ENCODE results near the gene OAF.

The OAF gene

GRCh38 chr11:120183701-120184141 is 27.1 kb upstream of the OAF start:
- peak overlapping the region; percentile 79 for H3K27ac ChIP-seq (ENCODE audit: low read depth, low read length)
- H3K9me3 ChIP-seq (ENCODE audit: control insufficient read depth in 5 of 5, low read length in 5 of 5): no peaks in the 10 kb centered on the region
- H3K4me3 ChIP-seq (ENCODE audit: low read depth in 1 of 5, low read length in 5 of 5): peak overlapping the region in 1 of 5 donors; percentile 7
- H3K27me3 ChIP-seq (ENCODE audit: control insufficient read depth in 5 of 5, insufficient read depth in 4 of 5, low read length in 5 of 5): peaks cover 0 to 26% (median 3%) of the 10 kb centered on the region in 5 donors
- H3K4me1 ChIP-seq (ENCODE audit: control insufficient read depth in 5 of 5, insufficient read depth in 5 of 5, low read length in 5 of 5): peaks cover 18 to 75% (median 64%) of the 10 kb centered on the region in 5 donors
- H3K9ac ChIP-seq (ENCODE audit: low read length in 5 of 5): no peak overlapping the region
- H3K36me3 ChIP-seq (ENCODE audit: control insufficient read depth in 5 of 5, insufficient read depth in 5 of 5, low read length in 5 of 5): no peaks in the 10 kb centered on the region

GRCh38 chr11:120184371-120184945 is 26.4 kb upstream of the OAF start:
- H3K4me3 ChIP-seq (ENCODE audit: low read depth in 1 of 5, low read length in 5 of 5): peak overlapping the region in 1 of 5 donors; percentile 32
- peaks cover 18 to 73% (median 59%) of the 10 kb centered on the region in 5 donors for H3K4me1 ChIP-seq (ENCODE audit: control insufficient read depth in 5 of 5, insufficient read depth in 5 of 5, low read length in 5 of 5)
- H3K9ac ChIP-seq (ENCODE audit: low read length in 5 of 5): peak overlapping the region in 1 of 5 donors; percentile 30

GRCh38 chr11:120184946-120185705 is 25.7 kb upstream of the OAF start:
- no peaks in the 10 kb centered on the region for H3K36me3 ChIP-seq (ENCODE audit: control insufficient read depth in 5 of 5, insufficient read depth in 5 of 5, low read length in 5 of 5)
- peak overlapping the region in 1 of 5 donors; percentile 30 for H3K9ac ChIP-seq (ENCODE audit: low read length in 5 of 5)
- H3K9me3 ChIP-seq (ENCODE audit: control insufficient read depth in 5 of 5, low read length in 5 of 5): no peaks in the 10 kb centered on the region
- H3K27ac ChIP-seq (ENCODE audit: low read depth, low read length): peak overlapping the region; percentile 79
- peak overlapping the region in 2 of 5 donors; percentile 31 to 32 for H3K4me3 ChIP-seq (ENCODE audit: low read depth in 1 of 5, low read length in 5 of 5)
- H3K27me3 ChIP-seq (ENCODE audit: control insufficient read depth in 5 of 5, insufficient read depth in 4 of 5, low read length in 5 of 5): peaks cover 0 to 22% (median 4%) of the 10 kb centered on the region in 5 donors
- peaks cover 15 to 69% (median 59%) of the 10 kb centered on the region in 5 donors for H3K4me1 ChIP-seq (ENCODE audit: control insufficient read depth in 5 of 5, insufficient read depth in 5 of 5, low read length in 5 of 5)

More at GRCh38 chr11:120184371-120184945, 26.4 kb upstream of the OAF start:
- Histone ChIP-seq H3K27me3 (ENCODE audit: control insufficient read depth in 5 of 5, insufficient read depth in 4 of 5, low read length in 5 of 5) (peaks cover 0 to 25% (median 5%) of the 10 kb centered on the region in 5 donors), H3K9me3 (ENCODE audit: control insufficient read depth in 5 of 5, low read length in 5 of 5) (no peaks in the 10 kb centered on the region), H3K27ac (ENCODE audit: low read depth, low read length) (peak overlapping the region; percentile 79), H3K36me3 (ENCODE audit: control insufficient read depth in 5 of 5, insufficient read depth in 5 of 5, low read length in 5 of 5) (no peaks in the 10 kb centered on the region)

DNA sequence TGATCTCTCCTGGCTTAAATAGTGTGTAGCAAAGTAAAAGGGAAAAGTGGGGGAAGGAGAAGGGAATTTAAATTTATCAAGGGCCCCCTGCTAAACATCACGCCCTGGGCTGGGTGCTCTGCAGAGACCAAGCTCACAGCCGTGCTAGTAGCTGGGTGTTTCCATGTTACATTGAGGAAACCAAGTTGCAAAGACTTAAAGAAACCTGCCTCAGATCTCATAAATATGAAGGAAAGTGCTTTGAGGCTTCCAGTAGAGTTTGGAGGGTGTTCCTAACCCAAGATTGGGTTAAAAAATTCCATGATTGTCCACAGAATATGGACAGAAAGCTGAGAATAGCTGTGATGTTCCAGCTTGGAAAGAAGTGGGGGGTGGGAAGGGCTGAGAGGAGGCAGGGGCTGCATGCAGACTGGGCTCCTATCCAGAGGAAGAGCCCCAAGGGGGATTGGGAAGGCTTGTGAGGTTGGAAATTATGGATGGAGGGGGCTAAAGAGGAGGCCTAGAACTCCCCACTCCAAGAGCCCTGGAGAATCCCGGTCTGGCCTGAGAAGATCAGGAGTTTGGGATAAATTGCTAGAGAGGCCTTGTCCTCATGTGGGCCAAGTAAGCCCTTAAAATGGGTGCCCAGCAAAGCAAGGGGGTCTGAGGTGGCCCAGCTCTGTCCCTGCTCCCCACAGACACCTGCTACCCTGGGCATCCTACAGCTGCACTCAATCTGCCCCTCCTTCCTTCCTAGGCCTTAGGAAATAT is 25.0 kb upstream of the OAF start:
- H3K9ac ChIP-seq (ENCODE audit: low read length in 5 of 5): peak overlapping the region in 2 of 5 donors; percentile 26 to 35

GRCh38 chr11:120186456-120186773 is 24.4 kb upstream of the OAF start:
- H3K27ac ChIP-seq (ENCODE audit: low read depth, low read length): peak overlapping the region; percentile 79
- H3K4me1 ChIP-seq (ENCODE audit: control insufficient read depth in 5 of 5, insufficient read depth in 5 of 5, low read length in 5 of 5): peaks cover 8 to 57% (median 51%) of the 10 kb centered on the region in 5 donors
- peak overlapping the region in 1 of 5 donors; percentile 35 for H3K9ac ChIP-seq (ENCODE audit: low read length in 5 of 5)
- peaks cover 0 to 13% (median 0%) of the 10 kb centered on the region in 5 donors for H3K27me3 ChIP-seq (ENCODE audit: control insufficient read depth in 5 of 5, insufficient read depth in 4 of 5, low read length in 5 of 5)
- H3K36me3 ChIP-seq (ENCODE audit: control insufficient read depth in 5 of 5, insufficient read depth in 5 of 5, low read length in 5 of 5): no peaks in the 10 kb centered on the region
- no peaks in the 10 kb centered on the region for H3K9me3 ChIP-seq (ENCODE audit: control insufficient read depth in 5 of 5, low read length in 5 of 5)
- H3K4me3 ChIP-seq (ENCODE audit: low read depth in 1 of 5, low read length in 5 of 5): no peak overlapping the region

More for the DNA sequence above, 25.0 kb upstream of the OAF start:
- peak overlapping the region; percentile 79 for H3K27ac ChIP-seq (ENCODE audit: low read depth, low read length)
- no peaks in the 10 kb centered on the region for H3K9me3 ChIP-seq (ENCODE audit: control insufficient read depth in 5 of 5, low read length in 5 of 5)
- no peaks in the 10 kb centered on the region for H3K36me3 ChIP-seq (ENCODE audit: control insufficient read depth in 5 of 5, insufficient read depth in 5 of 5, low read length in 5 of 5)
- no peak overlapping the region for H3K4me3 ChIP-seq (ENCODE audit: low read depth in 1 of 5, low read length in 5 of 5)
- peaks cover 8 to 62% (median 53%) of the 10 kb centered on the region in 5 donors for H3K4me1 ChIP-seq (ENCODE audit: control insufficient read depth in 5 of 5, insufficient read depth in 5 of 5, low read length in 5 of 5)
- H3K27me3 ChIP-seq (ENCODE audit: control insufficient read depth in 5 of 5, insufficient read depth in 4 of 5, low read length in 5 of 5): peaks cover 0 to 18% (median 0%) of the 10 kb centered on the region in 5 donors

GRCh38 chr11:120186774-120187591 is 23.8 kb upstream of the OAF start:
- Histone ChIP-seq H3K4me1 (ENCODE audit: control insufficient read depth in 5 of 5, insufficient read depth in 5 of 5, low read length in 5 of 5) (peaks cover 8 to 53% (median 48%) of the 10 kb centered on the region in 5 donors), H3K27me3 (ENCODE audit: control insufficient read depth in 5 of 5, insufficient read depth in 4 of 5, low read length in 5 of 5) (peaks cover 0 to 13% (median 0%) of the 10 kb centered on the region in 5 donors), H3K9ac (ENCODE audit: low read length in 5 of 5) (no peak overlapping the region), H3K27ac (ENCODE audit: low read depth, low read length) (peak overlapping the region; percentile 79), H3K36me3 (ENCODE audit: control insufficient read depth in 5 of 5, insufficient read depth in 5 of 5, low read length in 5 of 5) (no peaks in the 10 kb centered on the region), H3K4me3 (ENCODE audit: low read depth in 1 of 5, low read length in 5 of 5) (peak overlapping the region in 1 of 5 donors; percentile 23), H3K9me3 (ENCODE audit: control insufficient read depth in 5 of 5, low read length in 5 of 5) (no peaks in the 10 kb centered on the region)

GRCh38 chr11:120188371-120188770 is 22.5 kb upstream of the OAF start:
- Histone ChIP-seq H3K4me3 (ENCODE audit: low read depth in 1 of 5, low read length in 5 of 5) (no peak overlapping the region), H3K36me3 (ENCODE audit: control insufficient read depth in 5 of 5, insufficient read depth in 5 of 5, low read length in 5 of 5) (no peaks in the 10 kb centered on the region), H3K27me3 (ENCODE audit: control insufficient read depth in 5 of 5, insufficient read depth in 4 of 5, low read length in 5 of 5) (peaks cover 0 to 13% (median 0%) of the 10 kb centered on the region in 5 donors), H3K4me1 (ENCODE audit: control insufficient read depth in 5 of 5, insufficient read depth in 5 of 5, low read length in 5 of 5) (peaks cover 0 to 43% (median 40%) of the 10 kb centered on the region in 5 donors), H3K27ac (ENCODE audit: low read depth, low read length) (peak overlapping the region; percentile 16), H3K9me3 (ENCODE audit: control insufficient read depth in 5 of 5, low read length in 5 of 5) (no peaks in the 10 kb centered on the region), H3K9ac (ENCODE audit: low read length in 5 of 5) (no peak overlapping the region)

DNA sequence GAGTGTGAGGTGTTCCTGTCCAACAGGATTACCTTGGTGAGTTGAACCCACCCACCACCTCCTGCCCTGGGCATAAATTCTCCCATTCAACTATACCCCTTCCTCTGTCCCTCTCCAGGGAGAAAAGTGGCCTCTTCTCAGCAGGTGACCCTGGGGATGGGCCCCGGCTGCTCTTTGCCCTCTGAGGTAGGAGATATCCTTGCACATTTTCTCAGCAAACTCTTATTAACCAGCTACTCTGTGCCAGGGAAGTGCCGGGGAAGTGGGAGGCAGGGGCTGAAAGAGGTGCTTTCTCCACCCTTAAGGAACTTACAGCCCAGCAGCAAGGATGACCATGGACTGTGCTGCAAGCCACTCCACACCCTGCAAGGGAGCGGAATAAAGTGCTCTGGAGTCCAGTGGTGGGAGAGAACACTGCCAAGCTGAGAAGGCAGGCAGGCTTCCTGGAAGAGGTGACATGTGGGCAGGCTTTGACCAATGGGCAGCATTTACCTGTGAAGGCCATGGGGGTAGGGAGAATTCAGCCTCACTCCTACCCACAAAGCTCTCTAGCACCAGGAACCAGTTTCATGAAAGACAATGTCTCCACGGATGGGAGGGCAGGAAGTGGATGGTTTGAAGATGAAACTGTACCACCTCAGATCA is 21.9 kb upstream of the OAF start:
- Histone ChIP-seq H3K4me1 (ENCODE audit: control insufficient read depth in 5 of 5, insufficient read depth in 5 of 5, low read length in 5 of 5) (peaks cover 0 to 38% (median 34%) of the 10 kb centered on the region in 5 donors), H3K9me3 (ENCODE audit: control insufficient read depth in 5 of 5, low read length in 5 of 5) (no peaks in the 10 kb centered on the region), H3K27ac (ENCODE audit: low read depth, low read length) (peak overlapping the region; percentile 16), H3K4me3 (ENCODE audit: low read depth in 1 of 5, low read length in 5 of 5) (no peak overlapping the region), H3K9ac (ENCODE audit: low read length in 5 of 5) (no peak overlapping the region), H3K27me3 (ENCODE audit: control insufficient read depth in 5 of 5, insufficient read depth in 4 of 5, low read length in 5 of 5) (peaks cover 0 to 13% (median 0%) of the 10 kb centered on the region in 5 donors), H3K36me3 (ENCODE audit: control insufficient read depth in 5 of 5, insufficient read depth in 5 of 5, low read length in 5 of 5) (no peaks in the 10 kb centered on the region)

GRCh38 chr11:120191058-120191457 is 19.8 kb upstream of the OAF start:
- Histone ChIP-seq H3K9ac (ENCODE audit: low read length in 5 of 5) (no peak overlapping the region), H3K27me3 (ENCODE audit: control insufficient read depth in 5 of 5, insufficient read depth in 4 of 5, low read length in 5 of 5) (peaks cover 0 to 6% (median under 1%) of the 10 kb centered on the region in 5 donors), H3K9me3 (ENCODE audit: control insufficient read depth in 5 of 5, low read length in 5 of 5) (no peaks in the 10 kb centered on the region), H3K36me3 (ENCODE audit: control insufficient read depth in 5 of 5, insufficient read depth in 5 of 5, low read length in 5 of 5) (no peaks in the 10 kb centered on the region), H3K4me3 (ENCODE audit: low read depth in 1 of 5, low read length in 5 of 5) (no peak overlapping the region), H3K27ac (ENCODE audit: low read depth, low read length) (no peak overlapping the region), H3K4me1 (ENCODE audit: control insufficient read depth in 5 of 5, insufficient read depth in 5 of 5, low read length in 5 of 5) (peaks cover 0 to 30% (median 16%) of the 10 kb centered on the region in 5 donors)

Data from subcutaneous abdominal adipose tissue (tissue), 5 donors.